Measurements from ENCODE around the gene WWC2.
"Not testable (repeated sequence)": the region's sequence is repeated elsewhere in the genome, so short reads cannot be mapped to it uniquely, and the experiment has no call there.

The WWC2 gene

GRCh38 chr4:183144787-183145186 lies 45.7 kb downstream of the WWC2 start:
- no peak for DNase-seq

GRCh38 chr4:183145773-183146172 lies 46.7 kb downstream of the WWC2 start:
- DNase-seq: no peak

- no peak for DNase-seq
Observed at GRCh38 chr4:183146478-183146877, 47.4 kb downstream of the WWC2 start.

GRCh38 chr4:183147196-183147595 lies 48.1 kb downstream of the WWC2 start:
- no peak for DNase-seq

GRCh38 chr4:183147983-183148382 lies 48.9 kb downstream of the WWC2 start:
- no peak for DNase-seq

GRCh38 chr4:183149616-183150539 lies 50.8 kb downstream of the WWC2 start:
- DNase-seq: no peak

- not testable (repeated sequence) for DNase-seq
Observed at GRCh38 chr4:183150664-183151063, 51.6 kb downstream of the WWC2 start.

GRCh38 chr4:183152232-183152631 lies 53.2 kb downstream of the WWC2 start:
- DNase-seq: not testable (repeated sequence)

- no peak for DNase-seq
Observed at GRCh38 chr4:183153190-183153916, 54.3 kb downstream of the WWC2 start.

- no peak for DNase-seq
Observed at GRCh38 chr4:183154701-183155391, 55.8 kb downstream of the WWC2 start.

GRCh38 chr4:183155450-183156184 lies 56.6 kb downstream of the WWC2 start:
- no peak for DNase-seq

GRCh38 chr4:183157215-183157614 lies 58.2 kb downstream of the WWC2 start:
- DNase-seq: no peak

GRCh38 chr4:183158062-183158461 lies 59.0 kb downstream of the WWC2 start:
- no peak for DNase-seq

- DNase-seq: no peak
Observed at GRCh38 chr4:183161630-183162029, 62.6 kb downstream of the WWC2 start.

- no peak for DNase-seq
Observed at GRCh38 chr4:183163135-183163534, 64.1 kb downstream of the WWC2 start.

- no peak for DNase-seq
Observed at GRCh38 chr4:183164963-183165362, 65.9 kb downstream of the WWC2 start.

GRCh38 chr4:183165376-183165775 lies 66.3 kb downstream of the WWC2 start:
- DNase-seq: no peak

GRCh38 chr4:183170894-183171293 lies 71.8 kb downstream of the WWC2 start:
- no peak for DNase-seq

- DNase-seq: no peak
Observed at GRCh38 chr4:183171484-183172267, 72.6 kb downstream of the WWC2 start.

GRCh38 chr4:183172881-183173280 lies 73.8 kb downstream of the WWC2 start:
- no peak for DNase-seq

GRCh38 chr4:183173580-183174526 lies 74.8 kb downstream of the WWC2 start:
- DNase-seq: no peak

Data from GOT3 (cell line).